GM23338 (cell line): ENCODE measurements around the gene JAZF1. TPM values are rescaled to one million over a fixed set of nuclear protein-coding genes. Genes with fewer than 3 reads are reported as not detected.

Experiments
- ATAC-seq: fragments of 200-7000 bp; cut with Tn5 transposase; 3 replicates; pipeline ENCODE4 v1.9.1; 2020
- DNase-seq: peaks from one replicate; pipeline ENCODE4 v3.0.0-alpha.2; 2015; ENCODE audit warnings: low spot score
- H2AFZ ChIP-seq: fragments of 200-600 bp; sonication (generic); 2 replicates; pipeline ENCODE4 v1.8.0; 2016; ENCODE audit warnings: antibody characterized with exemption, mild to moderate bottlenecking, moderate library complexity
- H3F3A ChIP-seq: fragments of 200-600 bp; sonication (generic); replicated peaks from 2 replicates; pipeline ENCODE4 v1.8.0; 2017; ENCODE audit warnings: antibody characterized with exemption, mixed run types, low read depth
- H3K27ac ChIP-seq: fragments of 200-600 bp; sonication (generic); 2 replicates; pipeline ENCODE4 v1.6.1; 2016; ENCODE audit warnings: low read depth
- H3K27me3 ChIP-seq: fragments of 200-600 bp; sonication (generic); 2 replicates; pipeline ENCODE4 v1.8.0; 2016; ENCODE audit warnings: mild to moderate bottlenecking, mixed run types, moderate library complexity; ENCODE audit not compliant: insufficient read depth
- H3K36me3 ChIP-seq: fragments of 200-600 bp; sonication (generic); 2 replicates; pipeline ENCODE4 v1.8.0; 2016; ENCODE audit warnings: mild to moderate bottlenecking; ENCODE audit not compliant: insufficient read depth
- H3K4me1 ChIP-seq: fragments of 200-600 bp; sonication (generic); 2 replicates; pipeline ENCODE4 v1.8.0; 2016; ENCODE audit warnings: mild to moderate bottlenecking, moderate library complexity; ENCODE audit not compliant: insufficient read depth
- H3K4me2 ChIP-seq: fragments of 200-600 bp; sonication (generic); 2 replicates; pipeline ENCODE4 v1.7.1; 2017; ENCODE audit warnings: mixed run types
- H3K4me3 ChIP-seq: fragments of 200-600 bp; sonication (generic); 2 replicates; pipeline ENCODE4 v1.6.1; 2016; ENCODE audit warnings: mixed run types
- H3K79me2 ChIP-seq: fragments of 200-600 bp; sonication (generic); replicated peaks from 2 replicates; pipeline ENCODE4 v1.8.0; 2017; ENCODE audit warnings: mild to moderate bottlenecking; ENCODE audit not compliant: insufficient read depth
- H3K9me2 ChIP-seq: fragments of 200-600 bp; sonication (generic); 2 replicates; pipeline ENCODE4 v1.8.0; 2017; ENCODE audit not compliant: insufficient read depth
- H4K20me1 ChIP-seq: fragments of 200-600 bp; sonication (generic); replicated peaks from 2 replicates; pipeline ENCODE4 v1.8.0; 2017; ENCODE audit warnings: mild to moderate bottlenecking; ENCODE audit not compliant: insufficient read depth
- H3K27ac Mint-ChIP-seq: 2 replicates; pipeline ENCODE4 v1.8.0; 2020; ENCODE audit warnings: inconsistent platforms, mild to moderate bottlenecking, moderate library complexity, mixed read lengths
- H3K27me3 Mint-ChIP-seq: 3 replicates; pipeline ENCODE4 v1.8.0; 2022; ENCODE audit warnings: low read depth, mild to moderate bottlenecking, moderate library complexity, mixed read lengths, inconsistent platforms; ENCODE audit not compliant: insufficient read depth, poor library complexity
- H3K36me3 Mint-ChIP-seq: 3 replicates; pipeline ENCODE4 v1.8.0; 2021; ENCODE audit warnings: low read depth, mild to moderate bottlenecking, inconsistent platforms, moderate library complexity, mixed read lengths
- H3K4me1 Mint-ChIP-seq: 3 replicates; pipeline ENCODE4 v1.8.0; 2020; ENCODE audit warnings: mild to moderate bottlenecking, inconsistent platforms, mixed read lengths
- H3K4me3 Mint-ChIP-seq: 3 replicates; pipeline ENCODE4 v1.8.0; 2021; ENCODE audit warnings: moderate library complexity, mild to moderate bottlenecking, inconsistent platforms, mixed read lengths
- H3K9me3 Mint-ChIP-seq: 3 replicates; pipeline ENCODE4 v1.8.0; 2020; ENCODE audit warnings: moderate library complexity, mild to moderate bottlenecking, inconsistent platforms, mixed read lengths
- CREB1 ChIP-seq: fragments of 250-450 bp; sonication (Bioruptor Pico); IDR thresholded peaks from 2 replicates; pipeline ENCODE4 v1.5.0; 2020; ENCODE audit warnings: low read depth, mild to moderate bottlenecking, moderate library complexity
- CTCF ChIP-seq, 2 experiments: fragments of 200-600 bp in 1 of 2; sonication (generic) in 1 of 2; conservative IDR thresholded peaks; 2 replicates each; pipeline versions ENCODE4 v1.5.1 to v1.6.1; 2016 to 2017; ENCODE audit warnings: antibody characterized with exemption in 2 of 2, low read depth in 2 of 2, mild to moderate bottlenecking in 2 of 2, moderate library complexity in 1 of 2
- EZH2 ChIP-seq: fragments of 200-600 bp; sonication (generic); IDR thresholded peaks from one replicate; pipeline ENCODE4 v1.8.0; 2017; ENCODE audit warnings: antibody characterized with exemption, mild to moderate bottlenecking, low read depth; ENCODE audit not compliant: unreplicated experiment
- EZH2phosphoT487 ChIP-seq: fragments of 200-600 bp; sonication (generic); IDR thresholded peaks from one replicate; pipeline ENCODE4 v1.8.1; 2018; ENCODE audit warnings: antibody characterized with exemption; ENCODE audit not compliant: unreplicated experiment
- JUNB ChIP-seq: IDR thresholded peaks from one replicate; pipeline ENCODE4 v1.6.1; 2016; ENCODE audit warnings: antibody characterized with exemption; ENCODE audit not compliant: unreplicated experiment
- NANOG ChIP-seq: IDR thresholded peaks from 2 replicates; pipeline ENCODE4 v1.6.1; 2016; ENCODE audit warnings: antibody characterized with exemption, borderline replicate concordance
- POLR2AphosphoS5 ChIP-seq: IDR thresholded peaks from 2 replicates; pipeline ENCODE4 v1.6.1; 2016; ENCODE audit warnings: antibody characterized with exemption, low read depth
- REST ChIP-seq: IDR thresholded peaks from one replicate; pipeline ENCODE4 v1.6.1; 2018; ENCODE audit warnings: antibody characterized with exemption; ENCODE audit not compliant: unreplicated experiment
- STAT1 ChIP-seq: IDR thresholded peaks from one replicate; pipeline ENCODE4 v1.6.1; 2016; ENCODE audit warnings: antibody characterized with exemption; ENCODE audit not compliant: unreplicated experiment
- ZNF114 ChIP-seq: fragments of 250-450 bp; sonication (Bioruptor Pico); IDR thresholded peaks from 2 replicates; pipeline ENCODE4 v1.5.0; 2020; ENCODE audit warnings: mild to moderate bottlenecking, moderate library complexity
- ZNF331 ChIP-seq: fragments of 250-450 bp; sonication (Bioruptor Pico); IDR thresholded peaks from 2 replicates; pipeline ENCODE4 v1.5.0; 2020; ENCODE audit warnings: low read depth, mild to moderate bottlenecking, moderate library complexity
- polyA plus RNA-seq: library from polyadenylated mRNA; unstranded; fragments of >200 nt; fragmentation: Nextera tagmentation; extraction: Ambion mirVana; gene quantifications from 2 replicates; pipeline ENCODE4 v1.2.1, GENCODE V29; 2016
- total RNA-seq: library from RNA; depleted of rRNA; stranded (reverse); fragments of >200 nt; shearing (Covaris generic); gene quantifications from 2 replicates; pipeline ENCODE4 v1.2.3, GENCODE V29; 2014

Gene JAZF1
- total and polyA plus RNA-seq, 2 experiments from 2014 or later, result 12.2 to 22.2 TPM

GRCh38 chr7:27917119-27917518, 263.5 kb downstream of the JAZF1 start:
- H3K27me3 ChIP-seq, result no peaks in the 10 kb centered on the region
- H3K4me1 Mint-ChIP-seq, result peaks cover 36% of the 10 kb centered on the region

More at GRCh38 chr7:27917119-27917518, 263.5 kb downstream of the JAZF1 start:
- DNase-seq, result no peak
- no peak for ATAC-seq
- Histone ChIP-seq H3K9me2 (0 out of 2 replicates have a peak, but pooled peaks cover 3% of the 10 kb centered on the region), H3K4me2 (no peak overlapping the region), H3K4me1 (peaks cover 25% of the 10 kb centered on the region), H2AFZ (no peak overlapping the region), H3F3A (no peaks in the 10 kb centered on the region), H3K36me3 (no peaks in the 10 kb centered on the region), H4K20me1 (no peaks in the 10 kb centered on the region), H3K79me2 (no peaks in the 10 kb centered on the region; the same call in 1 of the 2 replicates), H3K27ac (no peak overlapping the region), H3K4me3 (no peak overlapping the region)
- Mint-ChIP-seq H3K4me3 (no peak overlapping the region), H3K27me3 (no peaks in the 10 kb centered on the region), H3K9me3 (0 out of 3 replicates have a peak, but pooled peaks cover 2% of the 10 kb centered on the region), H3K36me3 (peaks cover 6% of the 10 kb centered on the region; the same call in 1 of the 3 replicates), H3K27ac (no peak overlapping the region)
- TF ChIP-seq EZH2, result no peak
- no peak for TF ChIP-seq JUNB
- no peak for TF ChIP-seq CTCF (conservative IDR thresholded peaks at IDR 0.05; ENCODE audit: low read depth in 2 of 2)
- no peak for TF ChIP-seq EZH2phosphoT487
- TF ChIP-seq NANOG, result no peak
- no peak for TF ChIP-seq POLR2AphosphoS5
- TF ChIP-seq ZNF114 (CRISPR knock-in tag), result no peak
- TF ChIP-seq STAT1, result no peak
- TF ChIP-seq ZNF331 (CRISPR knock-in tag), result no peak
- TF ChIP-seq CREB1 (CRISPR knock-in tag), result no peak
- TF ChIP-seq REST, result no peak
